Measurements from ENCODE around the gene MAPK8. TPM values are rescaled to one million over a fixed set of nuclear protein-coding genes. Genes with fewer than 3 reads are reported as not detected.

MAPK8 gene
- total RNA-seq, 4 donors from 2014 or later: 35.3 to 61.9 (median 42.5) TPM

GRCh38 chr10:48456361-48456804 is 149.9 kb downstream of the MAPK8 start:
- Histone ChIP-seq H3K9me3 (no peaks in the 10 kb centered on the region), H3K4me1 (no peaks in the 10 kb centered on the region), H3K27me3 (no peaks in the 10 kb centered on the region), H3K27ac (no peak overlapping the region), H3K4me3 (no peak overlapping the region), H3K36me3 (peaks cover 3% of the 10 kb centered on the region)
- TF ChIP-seq EP300 (IDR thresholded peaks at IDR 0.05) (no peak), CTCF (IDR thresholded peaks at IDR 0.05) (no peak), POLR2A (IDR thresholded peaks at IDR 0.05) (no peak), POLR2AphosphoS5 (IDR thresholded peaks at IDR 0.05) (no peak)
- 54% methylated on average over 8 of the region's 9 CpGs for WGBS
- peak; percentile 68 to 75 for DNase-seq (ENCODE audit: low spot score in 2 of 2)

- peak; percentile 47 to 69 for DNase-seq (ENCODE audit: low spot score in 2 of 2)
- H3K9me3 ChIP-seq: no peaks in the 10 kb centered on the region
Measured at GRCh38 chr10:48456808-48457761, 150.6 kb downstream of the MAPK8 start.

GRCh38 chr10:48457949-48458661 is 151.6 kb downstream of the MAPK8 start:
- 47% methylated on average over 3 of the region's 5 CpGs for WGBS
- Histone ChIP-seq H3K36me3 (no peaks in the 10 kb centered on the region), H3K9me3 (no peaks in the 10 kb centered on the region), H3K27me3 (no peaks in the 10 kb centered on the region), H3K27ac (no peak overlapping the region), H3K4me3 (no peak overlapping the region), H3K4me1 (no peaks in the 10 kb centered on the region)
- no peak for TF ChIP-seq EP300 (IDR thresholded peaks at IDR 0.05)
- no peak for TF ChIP-seq POLR2A (IDR thresholded peaks at IDR 0.05)
- TF ChIP-seq CTCF (IDR thresholded peaks at IDR 0.05): no peak
- no peak for TF ChIP-seq POLR2AphosphoS5 (IDR thresholded peaks at IDR 0.05)
- DNase-seq (ENCODE audit: low spot score in 2 of 2): peak; percentile 53 to 73

More at GRCh38 chr10:48456808-48457761, 150.6 kb downstream of the MAPK8 start:
- no peak for TF ChIP-seq CTCF (IDR thresholded peaks at IDR 0.05)
- TF ChIP-seq EP300 (IDR thresholded peaks at IDR 0.05): no peak
- TF ChIP-seq POLR2A (IDR thresholded peaks at IDR 0.05): no peak
- TF ChIP-seq POLR2AphosphoS5 (IDR thresholded peaks at IDR 0.05): no peak
- no peak overlapping the region for H3K27ac ChIP-seq
- peaks cover 3% of the 10 kb centered on the region for H3K36me3 ChIP-seq
- 72% methylated on average over 23 of the region's 24 CpGs for WGBS
- H3K27me3 ChIP-seq: no peaks in the 10 kb centered on the region
- H3K4me3 ChIP-seq: no peak overlapping the region
- H3K4me1 ChIP-seq: no peaks in the 10 kb centered on the region

- no peak overlapping the region for H3K4me3 ChIP-seq
- no peaks in the 10 kb centered on the region for H3K27me3 ChIP-seq
- no peaks in the 10 kb centered on the region for H3K4me1 ChIP-seq
- DNase-seq (ENCODE audit: low spot score in 2 of 2): peak in 1 of 2 donors; percentile 38
- no peak overlapping the region for H3K27ac ChIP-seq
- TF ChIP-seq EP300 (IDR thresholded peaks at IDR 0.05) (no peak), CTCF (IDR thresholded peaks at IDR 0.05) (no peak), POLR2AphosphoS5 (IDR thresholded peaks at IDR 0.05) (no peak), POLR2A (IDR thresholded peaks at IDR 0.05) (no peak)
- H3K36me3 ChIP-seq: no peaks in the 10 kb centered on the region
- 81% methylated on average over 6 of the region's 6 CpGs for WGBS
- no peaks in the 10 kb centered on the region for H3K9me3 ChIP-seq
Measured at GRCh38 chr10:48458662-48459048, 152.2 kb downstream of the MAPK8 start.

Measured in suprapubic skin (tissue), 4 donors.